Measurements from ENCODE around the gene APOO.

DNA sequence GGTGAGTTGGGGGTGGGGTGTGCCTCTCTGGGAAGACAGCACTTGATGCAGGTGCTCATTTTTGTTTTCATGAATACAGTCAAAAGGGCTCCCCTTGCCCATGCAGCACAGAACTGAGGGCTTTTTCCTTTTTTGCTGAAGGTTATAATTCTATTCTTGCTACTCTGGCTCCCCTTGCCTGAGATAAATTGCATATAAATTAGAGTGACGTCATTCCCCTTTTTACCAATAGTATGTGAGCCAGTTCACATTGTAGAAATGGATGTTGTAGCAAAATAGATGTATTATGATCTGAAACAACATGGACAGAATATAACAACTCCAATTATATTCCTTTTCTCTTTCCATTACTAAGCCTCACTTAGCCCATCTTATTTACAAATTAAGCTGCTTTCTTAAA lies 28.4 kb upstream of the APOO start:
- no peak for TF ChIP-seq EZH2 (IDR thresholded peaks at IDR 0.05; ENCODE audit: low read depth, unreplicated experiment)
- TF ChIP-seq CTCF (conservative IDR thresholded peaks at IDR 0.05; ENCODE audit: low read depth in 2 of 2) = no peak
- TF ChIP-seq POLR2AphosphoS5 (IDR thresholded peaks at IDR 0.05; ENCODE audit: low read depth) = no peak
- no peak for TF ChIP-seq STAT1 (IDR thresholded peaks at IDR 0.05; ENCODE audit: unreplicated experiment)
- TF ChIP-seq EZH2phosphoT487 (IDR thresholded peaks at IDR 0.05; ENCODE audit: unreplicated experiment) = no peak
- no peak for TF ChIP-seq CREB1 (CRISPR knock-in tag; IDR thresholded peaks at IDR 0.05; ENCODE audit: low read depth)
- TF ChIP-seq REST (IDR thresholded peaks at IDR 0.05; ENCODE audit: unreplicated experiment) = no peak
- no peak for TF ChIP-seq NANOG (IDR thresholded peaks at IDR 0.05; ENCODE audit: borderline replicate concordance)
- TF ChIP-seq JUNB (IDR thresholded peaks at IDR 0.05; ENCODE audit: unreplicated experiment) = no peak
